SKM-1 treated with dmso at 0.1 percent for 144 hours (cell line): ENCODE measurements around the gene ERP27.

ENCODE experiments used
- DNase-seq: peaks from one replicate; lab custom pipeline; 2025; ENCODE audit not compliant: unreplicated experiment; lab: John Stamatoyannopoulos, UW

The ERP27 gene

GRCh38 chr12:14871886-14872285 is 66.5 kb downstream of the ERP27 start:
- no peak for DNase-seq

GRCh38 chr12:14871247-14871646 is 67.1 kb downstream of the ERP27 start:
- no peak for DNase-seq

DNA sequence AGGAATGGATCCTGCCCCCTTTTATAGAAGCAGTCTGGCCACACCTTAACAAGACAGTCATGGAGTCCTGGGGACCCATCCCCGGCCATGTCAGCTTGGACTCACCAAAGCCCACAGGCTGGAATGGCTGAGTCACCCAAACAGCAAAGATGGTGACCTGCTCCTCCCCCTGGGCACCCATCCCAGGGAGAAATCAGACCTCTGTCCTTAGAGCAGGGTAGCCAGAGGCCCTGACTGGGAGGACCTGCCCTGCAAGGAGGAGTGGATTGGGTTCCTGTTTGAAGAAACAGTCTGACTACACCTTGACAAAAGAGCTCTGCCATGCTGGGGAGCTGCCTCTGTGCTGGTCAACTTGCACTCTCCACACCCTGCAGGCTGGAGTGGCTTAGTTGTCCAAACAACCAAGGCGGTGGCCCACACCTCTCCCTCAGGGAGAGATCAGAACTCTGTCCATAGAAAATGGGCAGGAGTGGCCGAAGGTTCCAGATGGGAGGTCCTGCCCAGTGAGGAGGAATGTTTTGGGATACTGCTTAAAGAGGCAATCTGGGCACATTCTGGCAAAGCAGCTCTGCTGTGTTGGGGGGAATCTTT is 69.3 kb downstream of the ERP27 start:
- no peak for DNase-seq
